Natural killer cell (primary cell): Measurements from ENCODE around the gene CNNM4. TPM values are rescaled to one million over a fixed set of nuclear protein-coding genes. Genes with fewer than 3 reads are reported as not detected.

ENCODE experiments used
- ATAC-seq, 3 donors: fragments of 150-1000 bp in 2 of 3; fragments of 200-7000 bp in 1 of 3; cut with Tn5 transposase; 1 replicate in 1 of 3; 2 replicates in 2 of 3; pipeline ENCODE4 v1.10.0; 2021; ENCODE audit warnings: mild to moderate bottlenecking in 2 of 3, moderate library complexity in 2 of 3
- DNase-seq, 2 donors: peaks; one replicate each; pipeline versions ENCODE4 v3.0.0 to v3.0.0-alpha.2; 2013 to 2021; ENCODE audit warnings: mixed read lengths in 1 of 2
- H3K27ac ChIP-seq: one replicate; pipeline ENCODE4 v1.5.1; 2013; ENCODE audit warnings: mild to moderate bottlenecking, low read length
- H3K27me3 ChIP-seq: one replicate; pipeline ENCODE4 v1.6.1; 2013; ENCODE audit warnings: low read length; ENCODE audit not compliant: control insufficient read depth, insufficient read depth
- H3K36me3 ChIP-seq: one replicate; pipeline ENCODE4 v1.6.1; 2013; ENCODE audit warnings: low read length; ENCODE audit not compliant: control insufficient read depth, insufficient read depth
- H3K4me1 ChIP-seq: one replicate; pipeline ENCODE4 v1.6.1; 2013; ENCODE audit warnings: low read length; ENCODE audit not compliant: control insufficient read depth, insufficient read depth
- H3K4me3 ChIP-seq: one replicate; pipeline ENCODE4 v1.5.1; 2013; ENCODE audit warnings: low read length
- H3K9me3 ChIP-seq: one replicate; pipeline ENCODE4 v1.6.1; 2013; ENCODE audit warnings: low read length; ENCODE audit not compliant: control insufficient read depth, insufficient read depth
- H3K27ac Mint-ChIP-seq, 2 donors: one replicate each; pipeline ENCODE4 v1.8.0; 2022; ENCODE audit warnings: mild to moderate bottlenecking in 2 of 2, mixed read lengths in 2 of 2, moderate library complexity in 1 of 2
- H3K27me3 Mint-ChIP-seq, 2 donors: one replicate each; pipeline ENCODE4 v1.8.0; 2022; ENCODE audit warnings: low read depth in 2 of 2, mixed read lengths in 2 of 2
- H3K36me3 Mint-ChIP-seq: one replicate; pipeline ENCODE4 v1.8.0; 2022; ENCODE audit warnings: mixed read lengths
- H3K4me1 Mint-ChIP-seq, 2 donors: one replicate each; pipeline ENCODE4 v1.8.0; 2022; ENCODE audit warnings: mixed read lengths in 2 of 2
- H3K4me3 Mint-ChIP-seq: one replicate; pipeline ENCODE4 v1.8.0; 2022; ENCODE audit warnings: mild to moderate bottlenecking, moderate library complexity, mixed read lengths
- H3K9me3 Mint-ChIP-seq, 2 donors: one replicate each; pipeline ENCODE4 v1.8.0; 2022; ENCODE audit warnings: mixed read lengths in 2 of 2
- WGBS: methylation state at CpG from one replicate; pipeline ENCODE4 v1.1.7; 2013; ENCODE audit warnings: missing lambda C conversion rate; ENCODE audit not compliant: insufficient coverage; 5-methylcytosine and 5-hydroxymethylcytosine counted together
- intact Hi-C: fragments of 100-400 bp; cut with micrococcal nuclease; formaldehyde crosslinking; loops from one replicate; pipeline ENCODE4 v1.14.2; 2022
- total RNA-seq, 4 donors: library from RNA; stranded (reverse); fragments of 120-200 nt in 1 of 4; gene quantifications; one replicate each; pipeline versions ENCODE4 v1.2.3 to v1.2.4, GENCODE V29; 2013 to 2022
- TF ChIP-seq, protein P1 (sequence below): fragments of 200-600 bp; IDR thresholded peaks from one replicate; pipeline ENCODE4 v1.8.0; 2022; ENCODE audit warnings: antibody characterized with exemption

Gene CNNM4
- total RNA-seq, 3 donors from 2014 or later (not counting 1 experiment from before 2014, with no cell fraction given), result 9.9 to 12.1 (median 10.7) TPM

DNA sequence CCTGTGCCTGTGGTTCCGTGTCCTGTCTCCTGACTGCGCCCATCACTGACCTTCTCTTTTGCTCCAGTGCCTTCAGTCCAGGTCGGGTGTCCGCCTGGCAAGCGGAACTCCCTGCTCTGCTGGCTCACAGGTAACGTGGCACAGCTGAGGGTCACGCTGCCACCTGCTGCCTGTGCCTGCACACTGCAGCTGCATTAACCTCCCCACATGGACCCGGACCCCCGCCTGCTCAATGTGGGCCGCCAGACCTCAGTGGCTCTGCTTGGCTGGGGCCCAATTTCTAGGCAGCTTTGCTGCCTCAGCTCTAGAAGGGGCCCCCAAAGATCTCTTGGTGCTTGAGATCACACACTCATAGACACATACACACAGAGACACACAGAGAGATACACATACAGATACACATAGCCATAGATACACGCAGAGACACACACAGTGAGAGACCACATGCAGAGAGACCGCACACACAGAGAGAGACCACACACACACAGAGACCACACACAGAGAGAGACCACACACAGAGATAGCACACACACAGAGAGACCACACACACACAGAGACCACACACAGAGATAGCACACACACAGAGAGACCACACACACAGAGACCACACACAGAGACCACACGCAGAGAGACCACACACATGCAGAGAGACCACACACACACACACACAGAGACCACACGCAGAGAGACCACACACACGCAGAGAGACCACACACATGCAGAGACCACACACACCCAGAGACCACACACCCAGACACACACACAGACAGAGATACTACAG lies 40.5 kb downstream of the CNNM4 start:
- intact Hi-C loops, result loop anchor here (5.0 kb wide), 1 partner anchor 39 kb away; the partner anchor contains the start of gene CNNM4
- H3K27me3 Mint-ChIP-seq, result no peaks in the 10 kb centered on the region
- 34% methylated on average over 15 of the region's 15 CpGs for WGBS

DNA sequence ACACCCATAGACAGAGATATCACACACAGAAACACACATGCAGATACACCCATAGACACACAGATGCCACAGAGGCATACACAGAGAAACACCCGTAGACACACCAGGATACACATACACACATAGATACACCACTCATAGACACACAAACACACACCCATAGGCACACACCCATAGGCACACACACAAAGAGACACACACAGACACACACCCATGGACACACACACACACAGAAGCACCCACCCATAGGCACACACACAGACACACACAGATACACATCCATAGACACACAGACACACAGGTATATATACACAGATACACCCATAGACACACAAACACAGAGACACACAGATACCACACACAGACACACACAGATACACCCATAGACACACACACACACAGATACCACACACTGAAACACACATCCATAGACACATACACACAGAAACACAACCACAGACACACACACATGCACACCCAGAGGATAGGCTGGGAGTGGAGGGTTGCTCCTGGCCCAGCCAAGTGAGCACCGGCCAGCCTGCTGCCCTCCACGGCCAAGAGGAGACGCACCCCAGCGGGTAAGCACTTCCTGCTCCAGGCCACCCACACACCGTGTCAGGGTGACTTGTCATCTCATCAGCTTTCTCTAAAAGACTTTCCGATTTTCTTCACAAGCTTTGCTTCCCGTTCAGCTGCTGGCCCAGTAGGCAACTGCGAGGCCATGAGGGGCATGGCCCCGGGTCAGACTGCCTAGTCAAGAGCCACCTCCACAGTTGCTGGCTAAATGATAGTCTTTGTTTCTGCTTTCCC lies 41.3 kb downstream of the CNNM4 start:
- intact Hi-C loops, result loop anchor here (5.0 kb wide), 1 partner anchor 40 kb away; the partner anchor contains the start of gene CNNM4
- Histone ChIP-seq H3K36me3 (peaks cover 9% of the 10 kb centered on the region), H3K4me3 (no peak overlapping the region), H3K27me3 (no peaks in the 10 kb centered on the region), H3K27ac (peak overlapping the region; percentile 52), H3K4me1 (peaks cover 30% of the 10 kb centered on the region), H3K9me3 (no peaks in the 10 kb centered on the region)
- Mint-ChIP-seq H3K4me3 (no peak overlapping the region), H3K4me1 (peaks cover 10 to 14% of the 10 kb centered on the region in 2 donors), H3K36me3 (peaks cover 6% of the 10 kb centered on the region), H3K27me3 (no peaks in the 10 kb centered on the region), H3K9me3 (no peaks in the 10 kb centered on the region), H3K27ac (no peak overlapping the region)
- WGBS, result 59% methylated on average over 10 of the region's 10 CpGs
- TF ChIP-seq, protein P1, sequence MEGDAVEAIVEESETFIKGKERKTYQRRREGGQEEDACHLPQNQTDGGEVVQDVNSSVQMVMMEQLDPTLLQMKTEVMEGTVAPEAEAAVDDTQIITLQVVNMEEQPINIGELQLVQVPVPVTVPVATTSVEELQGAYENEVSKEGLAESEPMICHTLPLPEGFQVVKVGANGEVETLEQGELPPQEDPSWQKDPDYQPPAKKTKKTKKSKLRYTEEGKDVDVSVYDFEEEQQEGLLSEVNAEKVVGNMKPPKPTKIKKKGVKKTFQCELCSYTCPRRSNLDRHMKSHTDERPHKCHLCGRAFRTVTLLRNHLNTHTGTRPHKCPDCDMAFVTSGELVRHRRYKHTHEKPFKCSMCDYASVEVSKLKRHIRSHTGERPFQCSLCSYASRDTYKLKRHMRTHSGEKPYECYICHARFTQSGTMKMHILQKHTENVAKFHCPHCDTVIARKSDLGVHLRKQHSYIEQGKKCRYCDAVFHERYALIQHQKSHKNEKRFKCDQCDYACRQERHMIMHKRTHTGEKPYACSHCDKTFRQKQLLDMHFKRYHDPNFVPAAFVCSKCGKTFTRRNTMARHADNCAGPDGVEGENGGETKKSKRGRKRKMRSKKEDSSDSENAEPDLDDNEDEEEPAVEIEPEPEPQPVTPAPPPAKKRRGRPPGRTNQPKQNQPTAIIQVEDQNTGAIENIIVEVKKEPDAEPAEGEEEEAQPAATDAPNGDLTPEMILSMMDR, result no peak
- DNase-seq (peak in 1 of 2 donors; percentile 43), ATAC-seq (peak in 2 of 3 donors; percentile 24 to 34)

More for the DNA sequence above, 40.5 kb downstream of the CNNM4 start:
- TF ChIP-seq, protein P1, result peak; percentile 68
- H3K9me3 Mint-ChIP-seq, result no peaks in the 10 kb centered on the region
- no peak overlapping the region for H3K4me3 Mint-ChIP-seq
- peaks cover under 1% of the 10 kb centered on the region for H3K36me3 Mint-ChIP-seq
- no peak overlapping the region for H3K4me3 ChIP-seq
- no peak overlapping the region for H3K27ac Mint-ChIP-seq
- peaks cover 2 to 6% of the 10 kb centered on the region in 2 donors for H3K4me1 Mint-ChIP-seq
- H3K4me1 ChIP-seq, result peaks cover 23% of the 10 kb centered on the region
- ATAC-seq, result peak; percentile 87 to 96 (median 96)
- peaks cover 9% of the 10 kb centered on the region for H3K36me3 ChIP-seq
- no peak overlapping the region for H3K27ac ChIP-seq
- no peaks in the 10 kb centered on the region for H3K9me3 ChIP-seq
- DNase-seq, result peak; percentile 61 to 84
- no peaks in the 10 kb centered on the region for H3K27me3 ChIP-seq

DNA sequence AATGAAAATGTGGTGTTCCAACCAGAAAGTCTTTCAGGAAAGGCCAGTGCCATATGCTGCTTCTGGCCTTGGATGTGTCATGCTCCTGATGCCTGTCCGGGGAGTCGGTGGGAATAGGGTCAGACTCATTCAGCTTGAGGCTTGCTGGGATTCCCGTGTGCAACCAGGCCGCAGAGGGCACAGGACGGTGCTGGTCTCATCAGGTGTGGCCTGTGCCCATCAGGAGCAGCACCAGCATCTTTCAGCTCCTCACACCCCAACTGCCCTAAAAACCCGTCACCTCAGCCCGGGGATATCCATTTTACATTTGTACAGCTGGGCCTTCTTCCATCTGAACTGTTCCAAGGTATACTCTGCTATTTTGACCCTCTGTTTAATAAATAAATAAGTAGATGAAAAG lies 42.0 kb downstream of the CNNM4 start:
- 98% methylated on average over 7 of the region's 7 CpGs for whole genome bisulfite sequencing
- Mint-ChIP-seq H3K4me1 (peaks cover 12 to 19% of the 10 kb centered on the region in 2 donors), H3K27me3 (no peaks in the 10 kb centered on the region), H3K9me3 (no peaks in the 10 kb centered on the region), H3K36me3 (peaks cover 6% of the 10 kb centered on the region), H3K4me3 (no peak overlapping the region), H3K27ac (peak overlapping the region in 1 of 2 donors; percentile 22)
- ATAC-seq (no peak), DNase-seq (no peak)
- TF ChIP-seq, protein P1, result no peak
- Histone ChIP-seq H3K27ac (no peak overlapping the region), H3K27me3 (no peaks in the 10 kb centered on the region), H3K9me3 (no peaks in the 10 kb centered on the region), H3K4me3 (no peak overlapping the region), H3K36me3 (peaks cover 7% of the 10 kb centered on the region), H3K4me1 (peaks cover 36% of the 10 kb centered on the region)
- intact Hi-C loops, result loop anchor here (5.0 kb wide), 1 partner anchor 40 kb away; the partner anchor contains the start of gene CNNM4
